ENCODE data around the gene ZNF280B.
A peak's percentile ranks its signal among the peaks of the same experiment; 100 is the strongest.
"Not testable (repeated sequence)": the region's sequence is repeated elsewhere in the genome, so short reads cannot be mapped to it uniquely, and the experiment has no call there.

The ZNF280B gene

DNA sequence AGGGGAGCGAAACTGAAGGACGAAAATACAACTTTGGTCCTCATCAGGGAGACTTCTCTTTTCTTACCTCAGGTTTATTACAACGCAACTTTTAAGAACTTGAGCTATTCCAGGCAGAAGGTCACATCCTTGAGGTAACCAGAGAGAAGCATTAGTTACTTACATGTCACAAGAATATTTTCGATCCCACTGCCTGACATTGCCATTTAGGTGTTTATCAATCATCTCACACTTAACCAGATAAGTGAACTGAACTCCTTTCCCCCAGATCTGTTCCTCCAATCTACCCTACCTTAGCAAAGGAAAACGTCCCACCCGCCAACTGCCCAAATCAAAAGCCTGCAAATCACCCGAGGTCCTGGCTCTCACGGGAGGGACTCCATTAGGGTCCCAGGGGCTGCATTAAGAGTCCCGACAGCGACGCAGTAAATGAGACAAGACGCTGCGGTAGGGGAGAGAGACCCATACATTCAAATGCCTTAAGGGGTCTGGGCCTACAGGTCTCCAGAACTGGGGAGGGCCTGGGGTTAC is 734 bp downstream of the ZNF280B start:
- no peak for DNase-seq (ENCODE audit: low spot score)

DNA sequence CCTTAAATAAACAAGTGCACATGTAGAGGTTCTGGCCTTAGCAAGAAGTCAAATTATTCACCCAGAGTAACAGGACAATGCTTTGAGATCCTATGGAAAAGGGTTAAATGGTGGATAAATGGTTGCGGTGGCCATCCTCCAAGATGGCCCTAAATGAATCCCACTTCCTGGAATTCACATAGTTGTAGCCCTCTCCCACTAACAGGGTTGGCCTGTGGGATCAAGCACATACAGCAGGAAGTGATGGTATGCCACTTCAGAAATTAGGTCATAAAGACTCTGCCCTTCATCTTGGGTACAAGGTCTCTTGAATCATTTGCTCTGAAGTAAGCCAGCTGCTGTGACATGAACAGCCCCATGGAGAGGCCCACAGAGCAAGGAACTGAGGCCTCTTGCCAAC is 1.8 kb downstream of the ZNF280B start:
- no peak for DNase-seq (ENCODE audit: low spot score)

DNA sequence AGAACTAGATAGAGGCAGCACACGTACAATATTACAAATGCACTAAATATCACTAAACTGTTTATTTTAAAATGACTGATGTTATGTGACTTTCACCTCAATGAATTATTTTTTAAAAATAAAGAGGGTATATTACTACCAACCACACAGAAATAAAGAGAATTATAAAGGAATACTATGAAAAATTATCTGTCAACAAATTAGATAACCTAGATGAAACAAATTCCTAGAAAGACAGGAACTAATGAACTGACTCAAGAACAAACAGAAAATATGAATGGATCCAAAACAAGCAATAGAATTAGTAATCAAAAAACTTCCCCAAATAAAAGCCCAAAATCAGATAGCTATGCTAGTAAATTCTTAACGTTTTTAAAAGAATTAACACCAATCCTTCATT is 10.3 kb downstream of the ZNF280B start:
- no peak for DNase-seq (ENCODE audit: low spot score)

DNA sequence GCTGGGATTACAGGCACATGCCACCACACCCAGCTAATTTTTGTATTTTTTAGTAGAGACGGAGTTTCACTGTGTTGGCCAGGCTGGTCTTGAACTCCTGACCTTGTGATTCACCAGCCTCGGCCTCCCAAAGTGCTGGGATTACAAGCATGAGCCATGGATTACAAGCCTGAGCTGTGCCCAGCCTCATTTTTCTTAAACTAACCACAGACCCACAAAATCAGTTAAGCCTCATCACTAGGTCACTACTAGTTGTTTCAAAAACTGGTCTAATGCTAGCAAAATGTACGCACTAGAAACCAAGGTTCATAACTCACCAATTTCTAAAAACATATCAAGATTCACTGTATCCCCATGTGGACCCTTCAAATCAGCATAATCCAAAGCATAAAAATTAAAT is 17.0 kb downstream of the ZNF280B start:
- not testable (repeated sequence) for DNase-seq (ENCODE audit: low spot score)

DNA sequence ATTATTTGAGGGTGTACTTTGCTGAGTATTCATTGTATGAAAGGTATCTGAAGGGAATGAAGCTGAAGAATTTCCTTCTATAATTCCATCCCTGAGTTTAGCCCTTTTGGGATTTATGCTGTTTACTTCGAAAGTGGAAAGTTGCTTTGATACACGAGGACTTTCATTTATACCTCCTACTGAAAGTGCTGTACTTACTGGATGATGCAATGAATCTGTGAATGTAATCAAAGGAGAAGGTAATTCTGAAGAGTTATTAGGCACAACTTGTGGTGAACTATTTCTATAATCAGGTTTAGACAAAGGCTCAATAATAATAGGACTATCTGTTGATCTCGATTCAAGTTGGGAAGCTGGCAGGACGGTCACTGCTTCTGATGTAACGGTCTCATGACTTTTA is 19.8 kb downstream of the ZNF280B start:
- no peak for DNase-seq (ENCODE audit: low spot score)

DNA sequence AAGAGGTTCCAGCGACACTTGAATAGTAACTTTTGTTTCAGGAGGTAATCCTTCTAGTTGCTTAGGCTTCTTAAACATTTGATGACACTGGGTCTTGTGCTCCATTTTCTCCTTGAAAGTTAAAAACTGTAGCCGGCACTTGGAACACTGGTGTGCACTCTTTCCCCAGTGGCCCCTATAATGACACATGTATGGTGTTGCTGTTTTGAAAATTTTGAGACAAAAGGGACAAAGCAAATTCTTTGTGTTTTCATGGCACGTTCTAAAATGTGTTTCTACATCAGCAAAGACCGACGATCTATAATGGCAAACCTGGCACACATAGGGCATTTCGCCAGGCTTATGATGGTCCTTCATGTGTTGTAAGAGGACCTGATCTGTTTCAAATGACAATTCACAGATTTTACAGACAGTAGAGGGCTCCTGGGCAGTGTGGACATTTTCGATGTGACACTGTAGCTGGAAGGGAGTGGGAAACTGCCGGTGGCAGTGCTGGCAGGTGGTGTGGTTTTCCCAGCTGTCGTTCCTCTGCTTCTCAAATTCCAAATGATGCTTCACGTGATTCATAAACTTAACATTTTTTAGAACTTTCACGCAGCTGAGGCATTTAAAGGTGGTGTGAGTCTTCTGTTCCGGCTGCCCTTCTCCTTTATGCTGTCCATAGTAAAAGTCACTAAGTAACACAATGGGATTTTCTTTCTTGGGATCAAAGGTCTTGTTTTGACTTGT is 20.5 kb downstream of the ZNF280B start:
- DNase-seq (ENCODE audit: low spot score) = no peak

DNA sequence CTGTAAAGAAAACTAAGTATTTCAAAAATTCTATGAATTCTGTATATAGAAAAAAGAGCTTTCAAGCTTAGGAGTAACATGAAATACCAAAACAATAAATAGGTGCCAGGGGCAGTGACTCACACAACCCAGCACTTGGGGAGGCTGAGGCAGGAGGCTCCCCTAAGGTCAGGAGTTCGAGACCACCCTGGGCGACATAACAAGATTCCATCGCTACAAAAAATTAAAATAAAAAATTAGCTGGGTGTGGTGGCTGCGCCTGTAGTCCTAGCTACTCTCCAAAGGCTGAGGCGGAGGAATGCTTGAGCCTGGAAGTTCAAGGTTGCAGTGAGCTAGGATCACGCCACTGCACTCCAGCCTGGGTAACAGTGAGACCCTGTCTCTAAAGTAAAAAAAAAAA is 21.5 kb downstream of the ZNF280B start:
- no peak for DNase-seq (ENCODE audit: low spot score)

DNA sequence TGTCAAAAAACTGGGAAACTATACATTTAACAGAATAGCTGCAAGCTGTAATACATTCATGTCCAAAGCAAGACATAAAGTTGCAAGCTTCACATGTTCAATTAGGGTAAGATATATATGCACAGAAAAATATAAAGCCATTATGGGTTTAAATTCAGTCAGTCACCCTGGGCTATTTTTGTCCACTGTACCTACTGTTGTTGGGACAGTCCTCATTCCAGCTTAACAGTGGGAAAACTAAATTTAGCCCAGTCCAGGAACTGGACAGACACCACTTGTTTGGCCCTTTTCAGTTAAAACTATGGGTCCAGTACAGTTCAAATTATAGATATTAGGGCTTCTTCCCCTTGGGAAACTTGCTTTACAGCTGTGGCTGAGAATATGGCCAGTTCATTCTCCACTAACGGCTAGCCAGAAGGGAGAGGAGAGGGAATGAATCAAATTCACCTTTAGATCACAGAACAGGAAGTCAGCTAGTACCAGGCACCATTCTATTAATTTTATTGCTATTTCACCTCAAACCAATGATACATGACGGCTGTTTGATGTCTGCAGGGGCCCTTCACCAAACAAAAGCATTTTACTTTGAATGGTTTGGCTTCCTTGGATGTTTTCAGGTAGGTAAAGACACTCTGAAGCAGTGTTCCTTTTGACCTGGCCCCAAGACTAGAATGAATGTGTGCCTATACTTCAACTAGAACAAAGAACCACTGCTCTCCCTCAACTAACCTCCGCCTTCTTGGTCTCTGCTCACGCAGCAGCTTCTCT is 22.2 kb downstream of the ZNF280B start:
- DNase-seq (ENCODE audit: low spot score) = no peak

DNA sequence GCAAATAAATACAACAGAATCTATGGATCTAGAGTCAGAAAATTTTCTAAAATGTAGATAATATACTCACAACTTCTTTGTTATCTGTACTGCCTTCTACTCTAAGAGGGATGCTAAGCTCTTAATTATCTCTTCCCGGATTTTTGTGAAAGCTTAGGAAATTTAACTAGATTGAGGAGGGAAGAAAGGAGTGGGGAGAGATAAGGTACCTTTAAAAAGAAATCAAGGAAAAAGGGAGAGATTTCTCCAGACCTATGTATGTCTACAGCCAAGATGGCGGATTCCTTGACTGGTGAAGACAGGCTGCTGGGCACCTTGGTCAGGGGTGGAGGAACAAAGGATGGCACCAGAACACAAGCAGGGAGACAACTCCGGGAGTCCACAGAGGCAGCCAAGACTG is 23.0 kb downstream of the ZNF280B start:
- DNase-seq (ENCODE audit: low spot score) = no peak

DNA sequence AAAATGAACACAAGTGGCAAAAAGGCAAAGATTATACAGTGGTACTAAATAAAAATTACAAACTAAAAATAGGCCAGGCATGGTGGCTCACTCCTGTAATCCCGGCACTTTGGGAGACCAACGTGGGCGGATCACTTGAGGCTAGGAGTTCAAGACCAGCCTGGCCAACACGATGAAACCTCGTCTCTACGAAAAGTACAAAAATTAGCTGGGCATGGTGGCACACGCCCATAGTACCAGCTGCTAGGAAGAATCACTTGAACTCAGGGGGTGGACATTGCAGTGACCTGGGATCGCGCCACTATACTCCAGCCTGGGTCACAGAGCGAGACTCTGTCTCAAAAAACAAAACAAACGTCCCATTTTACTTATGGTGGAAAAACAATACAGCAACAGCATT is 24.5 kb downstream of the ZNF280B start:
- no peak for DNase-seq (ENCODE audit: low spot score)

DNA sequence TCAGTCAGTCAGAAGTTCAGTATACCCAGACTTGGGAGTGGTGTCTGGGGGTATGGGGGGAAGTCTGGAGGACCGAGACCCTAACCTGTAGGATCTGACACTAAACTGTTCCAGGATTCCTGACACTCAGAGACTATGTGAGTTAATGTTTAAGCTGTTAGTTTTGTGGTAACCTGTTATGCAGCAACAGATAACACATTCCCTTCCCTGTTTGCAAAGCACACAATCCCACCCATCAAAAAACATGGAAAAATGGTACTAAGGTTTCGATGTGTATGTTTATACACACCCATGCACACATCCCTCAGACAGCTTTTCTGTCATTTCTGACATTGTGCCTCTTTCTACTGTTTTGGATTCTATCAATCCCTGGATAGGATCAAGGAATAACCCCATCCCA is 27.6 kb downstream of the ZNF280B start:
- DNase-seq (ENCODE audit: low spot score) = no peak

DNA sequence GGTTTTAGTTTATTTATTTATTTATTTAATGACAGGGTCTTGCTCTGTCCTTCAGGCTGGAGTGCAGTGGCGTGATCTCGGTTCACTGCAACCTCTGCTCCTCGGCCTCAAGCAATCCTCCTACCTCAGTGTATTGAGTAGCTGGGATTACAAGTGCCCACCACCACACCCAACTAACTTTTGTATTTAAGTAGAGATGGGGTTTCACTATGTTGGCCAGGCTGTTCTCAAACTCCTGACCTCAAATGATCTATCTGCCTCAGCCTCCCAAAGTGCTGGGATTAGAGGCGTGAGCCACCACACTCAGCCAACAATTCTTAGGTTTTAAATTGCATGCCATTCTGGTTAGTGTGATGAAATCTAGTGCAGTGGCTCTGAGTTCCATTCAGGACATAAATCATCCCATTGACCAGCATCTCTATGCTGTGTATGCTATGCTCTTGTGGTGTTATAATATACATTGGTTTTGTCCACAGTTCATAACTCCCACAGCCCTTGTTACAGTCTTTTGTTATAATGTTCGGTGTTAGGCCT is 28.5 kb downstream of the ZNF280B start:
- DNase-seq (ENCODE audit: low spot score) = no peak

DNA sequence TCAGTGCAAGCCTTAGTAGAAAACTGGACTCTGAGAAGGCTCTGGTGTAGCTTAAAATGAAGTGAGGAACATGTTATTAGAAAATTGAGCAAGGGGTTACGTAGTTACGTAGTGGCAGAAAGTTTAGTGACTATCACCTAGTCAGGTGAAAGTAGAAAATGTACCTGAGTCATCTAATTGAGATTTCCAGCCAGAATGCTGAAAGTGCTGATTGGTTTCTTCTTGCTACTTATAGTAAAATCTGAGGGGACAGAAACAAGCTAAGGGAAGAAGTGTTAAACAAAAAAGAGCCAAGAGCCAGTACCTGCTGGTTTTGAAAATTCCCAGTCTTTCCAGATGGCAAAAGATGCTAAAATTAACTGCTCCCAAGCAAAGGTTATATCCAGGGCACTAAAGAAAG is 29.4 kb downstream of the ZNF280B start:
- DNase-seq (ENCODE audit: low spot score) = no peak

DNA sequence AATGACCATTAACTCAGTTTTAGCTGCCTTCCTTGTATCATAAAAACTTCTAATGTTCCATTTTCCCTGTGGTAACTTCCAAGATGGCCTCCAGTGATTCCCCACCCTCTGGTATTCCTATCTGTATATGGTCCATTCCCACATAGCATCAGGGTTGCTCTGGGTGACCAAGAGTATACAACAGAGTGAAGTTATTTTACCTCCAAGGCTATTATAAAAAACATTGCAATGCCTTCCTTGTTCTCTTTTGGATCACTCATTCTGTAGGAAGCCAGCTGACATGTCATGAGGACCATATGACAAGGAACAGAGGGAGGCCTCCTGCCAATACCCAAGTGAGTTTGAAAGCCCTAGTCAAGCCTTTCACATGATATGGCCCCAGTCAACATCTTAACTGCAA is 30.1 kb downstream of the ZNF280B start:
- peak; percentile 96 for DNase-seq (ENCODE audit: low spot score)

DNA sequence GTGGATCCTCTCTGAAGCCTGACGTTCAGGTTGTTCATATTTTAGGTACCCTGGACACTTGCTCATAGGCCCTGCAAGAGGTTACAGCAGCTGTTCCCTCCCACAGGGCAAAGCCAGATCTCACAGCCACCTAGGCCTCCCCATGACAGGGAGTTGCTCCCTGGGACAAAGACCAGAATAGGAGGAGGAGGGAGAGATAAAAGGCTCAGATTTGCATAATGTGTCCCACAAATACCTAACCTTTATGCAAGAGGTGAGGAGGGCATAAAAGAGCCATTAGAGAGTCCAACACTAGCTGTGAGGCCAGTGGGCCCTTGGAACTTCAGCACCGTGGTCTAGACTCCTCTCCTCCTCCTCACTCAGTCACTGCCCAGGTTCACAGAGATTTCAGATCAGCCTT is 33.8 kb downstream of the ZNF280B start:
- DNase-seq (ENCODE audit: low spot score) = no peak

DNA sequence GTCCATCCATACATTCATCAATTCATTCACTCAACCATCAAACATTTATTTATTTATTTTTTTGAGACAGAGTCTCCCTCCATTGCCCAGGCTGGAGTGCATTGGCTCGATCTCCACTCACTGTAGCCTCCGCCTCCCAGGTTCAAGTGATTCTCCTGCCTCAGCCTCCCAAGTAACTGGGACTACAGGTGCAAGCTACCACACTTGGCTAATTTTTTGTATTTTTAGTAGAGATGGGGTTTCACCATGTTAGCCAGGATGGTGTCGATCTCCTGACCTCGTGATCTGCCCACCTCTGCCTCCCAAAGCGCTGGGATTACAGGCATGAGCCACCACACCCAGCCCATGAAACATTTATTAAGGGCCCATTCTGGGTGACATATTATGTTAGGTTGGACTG is 37.4 kb downstream of the ZNF280B start:
- not testable (repeated sequence) for DNase-seq (ENCODE audit: low spot score)

DNA sequence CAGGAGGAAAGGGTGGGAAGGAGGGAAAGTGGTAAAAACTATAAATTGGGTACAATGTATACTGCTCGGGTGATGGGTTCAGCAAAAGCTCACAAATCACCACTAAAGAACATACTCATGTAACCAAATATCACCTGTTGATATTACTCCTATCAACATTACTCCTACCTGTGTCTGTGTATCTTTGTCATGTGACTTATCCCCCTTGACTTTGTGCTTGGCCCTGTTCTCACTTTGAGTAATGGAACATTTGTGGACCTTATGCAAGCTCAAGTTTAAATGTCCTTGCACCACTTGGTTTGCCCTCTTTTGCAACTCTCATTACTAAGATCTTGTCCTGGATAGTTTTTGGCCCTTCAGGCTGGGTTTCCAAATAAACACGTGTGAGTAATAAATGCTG is 39.0 kb downstream of the ZNF280B start:
- no peak for DNase-seq (ENCODE audit: low spot score)

DNA sequence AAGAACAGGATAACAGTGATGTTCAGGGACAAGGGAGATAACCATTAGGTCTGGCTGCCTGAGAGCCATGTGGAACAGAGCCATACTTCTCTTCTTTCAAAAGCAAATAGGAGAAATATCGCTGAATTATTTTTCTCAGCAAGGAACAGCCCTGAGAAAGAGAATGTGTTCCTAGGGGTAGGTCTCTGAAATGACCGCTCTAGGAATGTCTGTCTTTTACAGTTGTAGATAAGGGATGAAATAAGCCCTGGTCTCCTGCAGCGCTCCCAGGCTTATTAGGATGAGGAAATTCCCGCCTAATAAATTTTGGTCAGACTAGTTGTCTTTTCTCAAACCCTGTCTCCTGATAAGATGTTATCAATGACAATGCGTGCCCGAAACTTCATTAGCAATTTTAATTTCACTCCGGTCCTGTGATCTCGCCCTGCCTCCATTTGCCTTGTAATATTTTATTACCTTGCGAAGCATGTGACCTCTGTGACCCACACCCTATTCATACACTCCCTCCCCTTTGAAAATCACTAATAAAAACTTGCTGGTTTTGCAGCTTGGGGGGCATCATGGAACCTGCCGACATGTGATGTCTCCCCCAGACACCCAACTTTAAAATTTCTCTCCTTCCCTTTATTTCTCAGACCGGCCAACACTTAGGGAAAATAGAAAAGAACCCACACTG is 39.6 kb downstream of the ZNF280B start:
- not testable (repeated sequence) for DNase-seq (ENCODE audit: low spot score)

DNA sequence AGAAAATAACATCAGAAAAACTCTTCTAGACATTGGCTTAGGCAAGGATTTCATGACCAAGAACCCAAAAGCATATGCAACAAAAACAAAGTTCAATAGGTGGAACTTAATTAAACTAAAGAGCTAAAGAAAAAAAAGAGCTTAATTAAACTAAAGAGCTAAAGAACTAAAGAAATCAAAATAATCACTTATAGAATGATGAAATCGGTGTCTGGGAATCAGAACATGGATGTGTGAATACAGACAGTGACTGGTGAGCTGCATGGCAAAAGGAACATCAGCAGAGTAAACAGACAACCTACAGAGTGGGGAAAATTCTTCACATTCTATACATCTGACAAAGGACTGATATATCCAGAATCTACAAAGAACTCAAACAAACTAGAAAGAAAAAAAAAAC is 41.4 kb downstream of the ZNF280B start:
- no peak for DNase-seq (ENCODE audit: low spot score)

DNA sequence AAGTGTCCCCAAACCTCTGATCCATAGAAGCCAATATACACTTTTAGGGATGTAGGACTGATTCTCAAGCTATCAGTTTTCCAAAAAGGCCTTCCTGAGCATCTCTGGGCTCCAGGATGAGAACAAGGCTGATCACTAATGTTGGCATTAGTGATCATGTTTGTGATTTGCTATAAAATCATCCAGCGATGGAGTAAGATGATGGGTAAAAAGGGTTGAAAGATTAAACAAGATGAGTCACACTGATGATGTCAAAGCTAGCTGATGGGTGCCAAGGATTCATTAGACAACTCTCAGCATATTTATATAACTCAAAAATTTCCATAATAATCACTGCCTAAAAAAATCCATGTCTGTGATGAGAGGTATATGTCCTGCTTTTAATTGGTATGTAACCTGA is 42.8 kb downstream of the ZNF280B start:
- DNase-seq (ENCODE audit: low spot score) = no peak

DNA sequence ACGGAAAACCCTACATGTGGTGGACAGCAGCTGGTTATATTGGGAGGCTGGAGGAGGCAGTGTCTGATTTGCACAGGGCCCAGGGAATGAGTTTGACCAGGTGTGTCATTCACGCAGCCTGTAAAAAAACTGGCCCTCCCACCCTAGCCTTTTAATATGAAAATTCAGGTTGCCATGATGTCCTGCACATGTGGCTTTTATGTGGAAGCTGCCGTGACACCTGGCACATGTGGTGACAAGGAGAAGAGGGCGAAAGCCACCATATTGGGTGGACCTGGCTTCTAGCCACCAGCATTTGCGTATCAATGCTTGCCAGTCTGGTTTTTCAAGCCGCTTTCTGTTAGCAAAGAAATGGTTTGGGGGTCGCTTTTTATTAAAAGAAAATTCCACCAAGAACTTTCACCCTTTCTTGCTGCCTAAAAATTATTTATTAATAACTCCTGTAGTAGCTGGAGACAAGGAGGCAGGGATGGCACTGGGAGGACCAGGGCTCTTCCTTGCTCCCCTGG is 43.4 kb downstream of the ZNF280B start:
- DNase-seq (ENCODE audit: low spot score) = no peak

DNA sequence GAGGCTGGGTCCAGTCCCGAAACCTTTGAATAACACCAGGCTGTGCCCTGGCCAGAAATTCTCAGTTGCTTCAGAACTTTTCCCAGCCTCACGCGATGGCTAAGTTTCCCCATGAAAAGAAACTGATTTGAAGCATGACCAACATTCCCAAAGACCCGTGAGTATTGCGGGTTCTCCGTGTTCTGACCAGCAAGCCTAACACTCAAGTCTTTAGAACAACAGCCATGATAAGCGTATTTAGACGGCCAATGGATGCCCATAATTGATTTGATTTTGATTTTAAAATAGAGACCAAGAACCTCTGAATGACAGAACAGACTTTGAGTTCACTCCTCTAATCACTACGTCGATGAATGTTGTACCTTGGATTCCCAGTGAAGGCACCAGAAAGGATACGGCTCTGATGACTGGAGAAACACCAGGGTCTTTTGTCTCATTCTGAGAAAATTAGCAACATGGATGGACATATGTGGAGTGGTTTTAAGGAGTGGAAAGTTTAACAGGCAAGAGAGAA is 43.9 kb downstream of the ZNF280B start:
- DNase-seq (ENCODE audit: low spot score) = no peak

All from COLO829 (cell line).